HG02970 (cell line): ENCODE measurements around the gene FGB.
A peak's percentile ranks its signal among the peaks of the same experiment; 100 is the strongest.

ENCODE experiments used
- ATAC-seq: cut with Tn5 transposase; IDR thresholded peaks from one replicate; pipeline ENCODE4 v1.9.1; 2021; ENCODE audit warnings: mild to moderate bottlenecking, moderate library complexity, moderate number of reproducible peaks; ENCODE audit not compliant: unreplicated experiment, low FRiP score

Gene FGB

DNA sequence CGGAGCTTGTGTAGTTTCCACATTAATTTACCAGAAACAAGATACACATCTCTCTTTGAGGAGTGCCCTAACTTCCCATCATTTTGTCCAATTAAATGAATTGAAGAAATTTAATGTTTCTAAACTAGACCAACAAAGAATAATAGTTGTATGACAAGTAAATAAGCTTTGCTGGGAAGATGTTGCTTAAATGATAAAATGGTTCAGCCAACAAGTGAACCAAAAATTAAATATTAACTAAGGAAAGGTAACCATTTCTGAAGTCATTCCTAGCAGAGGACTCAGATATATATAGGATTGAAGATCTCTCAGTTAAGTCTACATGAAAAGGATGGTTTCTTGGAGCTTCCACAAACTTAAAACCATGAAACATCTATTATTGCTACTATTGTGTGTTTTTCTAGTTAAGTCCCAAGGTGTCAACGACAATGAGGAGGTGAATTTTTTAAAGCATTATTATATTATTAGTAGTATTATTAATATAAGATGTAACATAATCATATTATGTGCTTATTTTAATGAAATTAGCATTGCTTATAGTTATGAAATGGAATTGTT, at the start of gene FGB:
Gene FGB (plus strand): TSS at position 315 of the 558 bp plus-strand sequence. CDS start 8 bp downstream, at position 323.
- ATAC-seq = no peak

- ATAC-seq = no peak
These were observed 46.3 kb upstream of the FGB start for GRCh38 chr4:154516318-154517029.

DNA sequence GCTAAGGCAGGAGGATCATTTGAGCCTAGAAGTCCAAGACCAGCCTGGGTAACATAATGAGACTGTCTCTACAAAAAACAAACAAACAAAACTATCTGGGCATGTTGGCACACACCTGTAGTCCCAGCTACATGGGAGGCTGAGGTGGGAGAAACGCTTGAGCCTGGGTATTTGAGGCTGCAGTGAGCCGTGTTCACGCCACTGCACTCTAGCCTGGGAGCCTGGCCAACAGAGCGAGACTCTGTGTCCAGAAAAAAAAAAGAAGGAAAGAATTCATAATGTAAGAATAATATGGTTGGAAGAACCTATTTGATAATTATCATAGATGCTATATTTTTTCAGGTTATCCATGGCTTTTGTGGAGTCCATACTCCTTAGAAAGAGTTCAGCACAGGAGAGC, 45.2 kb upstream of the FGB start:
- ATAC-seq = no peak

DNA sequence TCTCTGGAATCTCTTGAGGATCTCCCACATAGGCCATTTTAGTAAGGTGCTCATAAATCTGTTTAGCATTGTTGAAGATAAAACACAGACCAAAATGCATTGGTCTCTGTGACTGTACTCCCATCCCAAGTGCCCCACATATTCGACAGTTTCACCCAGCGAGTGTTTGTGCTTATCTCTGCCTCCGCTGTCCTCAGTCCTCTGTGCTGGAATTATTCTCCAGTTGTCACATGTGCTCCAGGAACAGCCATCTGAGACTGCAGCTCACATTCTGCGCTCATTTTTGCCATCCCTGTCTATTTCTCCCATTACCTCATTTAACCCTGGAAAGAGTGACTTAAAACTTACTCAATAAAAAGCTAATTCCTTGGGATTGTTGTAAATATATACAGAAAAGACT, 43.6 kb upstream of the FGB start:
- no peak for ATAC-seq

DNA sequence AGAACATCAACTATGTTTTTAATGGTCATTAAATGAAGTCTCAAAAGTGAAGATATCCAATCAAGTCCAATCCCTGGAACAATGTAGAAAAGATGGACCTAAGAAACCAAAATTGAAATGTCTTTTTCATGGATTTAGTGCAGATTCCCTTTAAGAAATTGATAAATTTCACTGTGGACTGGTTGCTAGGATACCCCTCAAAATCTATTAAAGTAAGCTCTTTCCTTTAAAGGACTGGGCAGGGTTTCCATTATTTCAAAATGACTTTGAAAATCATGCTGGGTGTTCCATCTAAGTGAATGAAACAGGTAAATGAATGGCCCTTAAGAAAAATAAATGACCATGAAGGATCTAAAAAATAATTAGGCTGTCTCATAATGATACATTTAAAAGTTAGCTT, 41.2 kb upstream of the FGB start:
- no peak for ATAC-seq

GRCh38 chr4:154526151-154526550, 36.7 kb upstream of the FGB start:
- no peak for ATAC-seq

- no peak for ATAC-seq
These were observed 35.5 kb upstream of the FGB start for GRCh38 chr4:154527308-154527707.

DNA sequence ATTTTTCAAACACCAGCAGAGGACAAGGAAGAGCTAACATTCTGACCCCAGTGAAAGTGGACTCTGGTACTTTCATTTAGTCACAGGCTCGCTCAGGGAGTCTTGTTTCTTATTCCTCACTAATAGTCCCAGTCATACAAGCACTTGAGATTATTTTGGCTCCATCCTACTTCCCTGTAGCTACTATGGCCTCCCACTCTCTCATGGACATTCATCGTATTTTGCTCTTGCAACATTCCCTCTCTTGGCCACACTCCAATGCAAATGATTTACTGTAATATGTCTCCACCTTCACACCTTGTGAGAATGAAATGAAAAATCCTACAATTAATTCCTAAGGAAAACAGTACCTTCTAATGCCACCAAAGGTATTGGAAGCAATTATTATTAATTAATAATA, 33.9 kb upstream of the FGB start:
- no peak for ATAC-seq

GRCh38 chr4:154529728-154530519, 32.9 kb upstream of the FGB start:
- no peak for ATAC-seq

DNA sequence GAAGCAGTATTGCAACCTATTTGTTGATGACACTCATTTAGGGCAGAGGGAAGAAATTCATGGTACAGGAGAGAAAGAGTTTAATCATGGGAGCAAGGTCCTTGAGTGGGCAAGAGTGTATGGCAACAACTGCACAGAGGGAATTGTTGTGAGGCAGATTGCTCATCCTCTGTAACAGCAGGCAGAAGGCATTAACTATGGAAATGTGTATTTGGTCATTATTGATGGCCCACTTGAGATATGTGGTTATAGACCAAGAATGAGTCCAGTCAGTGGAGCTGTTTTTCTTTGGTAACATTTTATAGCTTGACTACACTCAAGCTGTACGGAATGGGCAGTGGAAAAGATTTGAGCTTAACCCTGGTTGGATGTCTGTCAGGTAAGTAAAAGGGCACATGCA, 28.5 kb upstream of the FGB start:
- no peak for ATAC-seq

- ATAC-seq = no peak
These were observed 20.4 kb upstream of the FGB start for GRCh38 chr4:154542271-154542879.

- no peak for ATAC-seq
These were observed 17.1 kb upstream of the FGB start for GRCh38 chr4:154545689-154546088.

GRCh38 chr4:154549894-154550790, 12.7 kb upstream of the FGB start, which contains the start of gene PLRG1:
TSS of gene PLRG1 (minus strand) at chr4:154550400. CDS start at chr4:154550308, 92 bp downstream.
- ATAC-seq = peak; percentile 99

- ATAC-seq = peak; percentile 47
These were observed 10.7 kb upstream of the FGB start for GRCh38 chr4:154551872-154552686.

DNA sequence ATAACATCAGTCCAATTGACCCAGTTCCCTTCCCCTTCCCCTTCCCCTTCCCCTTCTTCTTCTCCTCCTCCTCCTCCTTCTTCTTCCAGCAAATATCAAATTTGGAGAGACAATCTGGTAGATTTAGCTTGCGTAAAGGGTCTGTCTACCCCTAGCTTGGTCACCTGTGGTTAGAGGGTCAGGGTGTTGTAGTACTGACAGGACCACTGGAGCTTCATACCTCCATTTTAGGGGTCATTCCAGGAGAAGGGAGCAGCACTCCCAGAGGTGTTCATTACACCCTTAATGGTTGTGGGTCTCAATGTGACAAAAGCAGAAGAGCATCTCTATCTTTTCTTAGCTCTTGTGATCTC, 3.7 kb upstream of the FGB start:
- no peak for ATAC-seq

DNA sequence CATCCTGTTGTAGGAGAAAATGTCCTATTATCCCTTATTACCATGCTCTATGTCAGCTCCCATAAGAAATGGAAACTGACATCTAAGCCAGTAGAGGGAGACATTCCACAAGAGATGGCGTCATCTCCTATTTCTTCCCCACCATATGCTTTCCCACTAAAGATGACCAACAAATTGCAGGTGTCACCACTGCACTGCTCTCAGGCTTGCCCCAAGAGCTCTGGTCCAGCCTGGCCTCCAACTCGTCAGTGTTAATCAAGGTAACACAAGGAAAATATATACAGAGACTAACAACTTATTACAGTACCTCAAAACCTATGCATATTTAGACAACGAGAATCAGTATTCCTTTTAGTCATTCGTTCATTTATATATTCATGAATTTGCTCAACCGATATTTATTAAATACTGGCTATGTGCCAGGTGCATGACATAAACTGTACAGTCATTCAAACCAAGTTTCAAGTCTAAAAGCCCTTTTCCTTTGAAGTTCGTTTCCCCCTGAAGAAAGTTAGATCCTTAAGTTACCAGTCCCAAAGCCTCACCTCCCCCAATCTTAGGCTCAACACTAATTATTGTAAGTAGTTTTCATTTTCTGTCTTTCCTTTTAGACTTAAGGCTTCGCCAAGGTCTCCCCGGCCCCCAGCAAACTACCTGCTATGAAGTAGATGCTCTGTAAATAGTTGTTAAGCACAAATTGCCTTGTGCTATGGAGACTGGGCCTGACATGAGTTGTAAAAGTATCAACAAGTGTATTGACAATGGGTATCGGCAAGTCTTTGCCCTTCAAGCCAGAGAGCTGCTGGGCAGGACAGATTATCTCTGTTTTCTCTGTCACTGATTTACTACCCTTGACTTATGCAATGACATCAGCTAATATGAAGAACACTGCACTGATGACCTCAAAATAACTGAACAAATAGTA, 3.1 kb upstream of the FGB start:
- no peak for ATAC-seq

- no peak for ATAC-seq
These were observed 2.4 kb upstream of the FGB start for GRCh38 chr4:154560419-154560801.

GRCh38 chr4:154560824-154561231, 2.0 kb upstream of the FGB start:
- ATAC-seq = no peak
